ENCODE data around the gene TMEM132E.

The TMEM132E gene

GRCh38 chr17:34638526-34639260 is 59.3 kb downstream of the TMEM132E start:
- ChIA-PET POLR2A (no interaction called here), CTCF (interaction anchor here (1.7 to 3.1 kb wide), 3 partner anchors 10 to 96 kb away, joined by 5 to 18 read pairs (median 8); no protein-coding TSS in a partner anchor)
- TF ChIP-seq FOXA1 (IDR thresholded peaks at IDR 0.05) (no peak), FOXM1 (IDR thresholded peaks at IDR 0.05; ENCODE audit: borderline replicate concordance) (no peak), ARNT (IDR thresholded peaks at IDR 0.05) (no peak), PKNOX1 (IDR thresholded peaks at IDR 0.05) (no peak), TARDBP (IDR thresholded peaks at IDR 0.05) (no peak), FOXK2 (IDR thresholded peaks at IDR 0.05) (no peak), LEF1 (IDR thresholded peaks at IDR 0.05; ENCODE audit: borderline replicate concordance) (no peak), SP1 (IDR thresholded peaks at IDR 0.05) (no peak), CTBP1 (IDR thresholded peaks at IDR 0.05; ENCODE audit: borderline replicate concordance) (no peak), ELF4 (IDR thresholded peaks at IDR 0.05) (no peak), HDGF (IDR thresholded peaks at IDR 0.05; ENCODE audit: borderline replicate concordance) (no peak), SUZ12 (IDR thresholded peaks at IDR 0.05) (no peak), ZNF384 (IDR thresholded peaks at IDR 0.05) (no peak), L3MBTL2 (conservative IDR thresholded peaks at IDR 0.05) (no peak), NFRKB (IDR thresholded peaks at IDR 0.05) (no peak), BHLHE40 (IDR thresholded peaks at IDR 0.05; ENCODE audit: borderline replicate concordance) (no peak)
- no peak for DNase-seq (ENCODE audit: extremely low spot score)

GRCh38 chr17:34639706-34640425 is 60.5 kb downstream of the TMEM132E start:
- POLR2A ChIA-PET = no interaction called here
- CTCF ChIA-PET = interaction anchor here (2.8 kb wide), 1 partner anchor 97 kb away, joined by 14 read pairs; no protein-coding TSS in a partner anchor
- DNase-seq (ENCODE audit: extremely low spot score) = no peak
- TF ChIP-seq ZNF384 (IDR thresholded peaks at IDR 0.05) (no peak), ARNT (IDR thresholded peaks at IDR 0.05) (no peak), L3MBTL2 (conservative IDR thresholded peaks at IDR 0.05) (no peak), PKNOX1 (IDR thresholded peaks at IDR 0.05) (no peak), BHLHE40 (IDR thresholded peaks at IDR 0.05; ENCODE audit: borderline replicate concordance) (no peak), FOXM1 (IDR thresholded peaks at IDR 0.05; ENCODE audit: borderline replicate concordance) (no peak), LEF1 (IDR thresholded peaks at IDR 0.05; ENCODE audit: borderline replicate concordance) (no peak)

GRCh38 chr17:34641368-34641767 is 62.0 kb downstream of the TMEM132E start:
- CTCF ChIA-PET = interaction anchor here (2.8 kb wide), 1 partner anchor 99 kb away, joined by 14 read pairs; no protein-coding TSS in a partner anchor
- POLR2A ChIA-PET = no interaction called here
- TF ChIP-seq SP1 (IDR thresholded peaks at IDR 0.05) (no peak), FOXM1 (IDR thresholded peaks at IDR 0.05; ENCODE audit: borderline replicate concordance) (no peak), FOXA1 (IDR thresholded peaks at IDR 0.05) (no peak), CTBP1 (IDR thresholded peaks at IDR 0.05; ENCODE audit: borderline replicate concordance) (no peak), LEF1 (IDR thresholded peaks at IDR 0.05; ENCODE audit: borderline replicate concordance) (no peak), PKNOX1 (IDR thresholded peaks at IDR 0.05) (no peak), ZNF384 (IDR thresholded peaks at IDR 0.05) (no peak), ARNT (IDR thresholded peaks at IDR 0.05) (no peak), ELF4 (IDR thresholded peaks at IDR 0.05) (no peak), HDGF (IDR thresholded peaks at IDR 0.05; ENCODE audit: borderline replicate concordance) (no peak)
- DNase-seq (ENCODE audit: extremely low spot score) = no peak

GRCh38 chr17:34644941-34645550 is 65.7 kb downstream of the TMEM132E start:
- no peak for TF ChIP-seq FOXA1 (IDR thresholded peaks at IDR 0.05)
- TF ChIP-seq ZNF384 (IDR thresholded peaks at IDR 0.05) = no peak
- TF ChIP-seq SP1 (IDR thresholded peaks at IDR 0.05) = no peak
- no peak for TF ChIP-seq FOXK2 (IDR thresholded peaks at IDR 0.05)
- no peak for TF ChIP-seq HDGF (IDR thresholded peaks at IDR 0.05; ENCODE audit: borderline replicate concordance)
- TF ChIP-seq CTBP1 (IDR thresholded peaks at IDR 0.05; ENCODE audit: borderline replicate concordance) = no peak
- TF ChIP-seq PKNOX1 (IDR thresholded peaks at IDR 0.05) = no peak
- no peak for TF ChIP-seq TARDBP (IDR thresholded peaks at IDR 0.05)
- no peak for TF ChIP-seq NFRKB (IDR thresholded peaks at IDR 0.05)
- DNase-seq (ENCODE audit: extremely low spot score) = no peak
- ChIA-PET POLR2A (no interaction called here), CTCF (interaction anchor here (1.0 kb wide), 1 partner anchor 82 kb away, joined by 3 read pairs; no protein-coding TSS in a partner anchor)

- ChIA-PET POLR2A (no interaction called here), CTCF (no interaction called here)
- DNase-seq (ENCODE audit: extremely low spot score) = no peak
- TF ChIP-seq LEF1 (IDR thresholded peaks at IDR 0.05; ENCODE audit: borderline replicate concordance) (no peak), PKNOX1 (IDR thresholded peaks at IDR 0.05) (no peak), L3MBTL2 (conservative IDR thresholded peaks at IDR 0.05) (no peak), CTBP1 (IDR thresholded peaks at IDR 0.05; ENCODE audit: borderline replicate concordance) (no peak), FOXK2 (IDR thresholded peaks at IDR 0.05) (no peak), FOXA1 (IDR thresholded peaks at IDR 0.05) (no peak), SUZ12 (IDR thresholded peaks at IDR 0.05) (no peak), HDGF (IDR thresholded peaks at IDR 0.05; ENCODE audit: borderline replicate concordance) (no peak), ELF4 (IDR thresholded peaks at IDR 0.05) (no peak), FOXM1 (IDR thresholded peaks at IDR 0.05; ENCODE audit: borderline replicate concordance) (no peak), TARDBP (IDR thresholded peaks at IDR 0.05) (no peak), BHLHE40 (IDR thresholded peaks at IDR 0.05; ENCODE audit: borderline replicate concordance) (no peak), ARNT (IDR thresholded peaks at IDR 0.05) (no peak), ZNF384 (IDR thresholded peaks at IDR 0.05) (no peak), NFRKB (IDR thresholded peaks at IDR 0.05) (no peak)
Measured at GRCh38 chr17:34645594-34645993, 66.2 kb downstream of the TMEM132E start.
